HG03060 (cell line): ENCODE data around the gene DBX1.

Experiments
- ATAC-seq: cut with Tn5 transposase; IDR thresholded peaks from one replicate; pipeline ENCODE4 v1.9.1; 2021; ENCODE audit warnings: low read depth, moderate number of reproducible peaks; ENCODE audit not compliant: unreplicated experiment

DBX1 gene

GRCh38 chr11:20126724-20127123 is 33.6 kb downstream of the DBX1 start:
- no peak for ATAC-seq

GRCh38 chr11:20125927-20126326 is 34.3 kb downstream of the DBX1 start:
- ATAC-seq, result no peak

- no peak for ATAC-seq
These were observed 38.1 kb downstream of the DBX1 start for GRCh38 chr11:20122131-20122530.

- no peak for ATAC-seq
These were observed 39.9 kb downstream of the DBX1 start for GRCh38 chr11:20120134-20120925.

- no peak for ATAC-seq
These were observed 41.0 kb downstream of the DBX1 start for GRCh38 chr11:20119315-20119714.

GRCh38 chr11:20118209-20118608 is 42.1 kb downstream of the DBX1 start:
- ATAC-seq, result no peak

- ATAC-seq, result no peak
These were observed 43.0 kb downstream of the DBX1 start for GRCh38 chr11:20117291-20117690.

GRCh38 chr11:20116825-20117224 is 43.5 kb downstream of the DBX1 start:
- no peak for ATAC-seq

GRCh38 chr11:20114588-20114987 is 45.7 kb downstream of the DBX1 start:
- no peak for ATAC-seq

GRCh38 chr11:20113149-20113438 is 47.2 kb downstream of the DBX1 start:
- no peak for ATAC-seq

GRCh38 chr11:20112291-20113148 is 47.8 kb downstream of the DBX1 start:
- ATAC-seq, result no peak

GRCh38 chr11:20111871-20112270 is 48.4 kb downstream of the DBX1 start:
- ATAC-seq, result no peak

- ATAC-seq, result no peak
These were observed 49.2 kb downstream of the DBX1 start for GRCh38 chr11:20110908-20111669.

- no peak for ATAC-seq
These were observed 50.4 kb downstream of the DBX1 start for GRCh38 chr11:20109731-20110445.
